ENCODE measurements around the gene CDK17.
A peak's percentile ranks its signal among the peaks of the same experiment; 100 is the strongest.
"Not testable (repeated sequence)": the region's sequence is repeated elsewhere in the genome, so short reads cannot be mapped to it uniquely, and the experiment has no call there.

The CDK17 gene

DNA sequence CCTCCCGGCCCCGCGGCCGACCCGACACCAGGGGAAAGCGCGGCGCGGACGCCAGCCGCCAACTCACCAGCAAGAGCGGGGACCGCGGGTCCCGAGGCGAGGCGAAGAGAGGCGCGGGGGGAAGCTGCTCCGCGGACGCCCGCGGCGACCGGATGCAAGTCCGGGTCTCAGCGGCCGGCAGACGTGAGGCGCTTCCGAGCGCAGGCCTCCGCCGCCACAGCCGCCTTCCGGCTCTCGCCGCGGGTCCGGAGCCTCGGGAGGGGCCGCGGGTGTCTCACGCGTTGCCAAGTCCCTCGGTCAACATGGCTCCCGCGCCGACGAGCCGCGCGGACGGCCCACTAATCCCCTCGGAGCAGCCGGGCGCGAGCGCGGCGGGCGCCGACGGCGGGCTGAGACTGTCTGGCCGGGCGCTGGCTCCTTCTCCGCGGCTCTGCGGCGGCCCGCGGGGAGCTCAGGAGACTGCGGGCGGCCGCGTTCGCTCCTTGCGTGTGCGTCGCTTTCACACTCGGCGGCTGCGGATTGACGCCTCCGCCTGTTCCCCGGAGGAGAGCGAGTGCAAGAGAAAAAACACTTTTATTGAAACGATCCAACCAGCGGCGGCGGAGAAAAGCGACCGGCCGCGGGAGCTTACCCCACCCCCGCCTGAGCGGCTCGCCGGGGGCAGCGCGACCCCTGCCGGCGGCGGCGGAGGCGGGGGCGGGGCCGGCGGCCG is at the start of gene CDK17:
TSS of gene CDK17 (minus strand) at position 521 of the 712 bp plus-strand sequence. CDS start 65,603 bp downstream, outside the sequence.
- peak; percentile 91 to 96 (median 92) for DNase-seq

DNA sequence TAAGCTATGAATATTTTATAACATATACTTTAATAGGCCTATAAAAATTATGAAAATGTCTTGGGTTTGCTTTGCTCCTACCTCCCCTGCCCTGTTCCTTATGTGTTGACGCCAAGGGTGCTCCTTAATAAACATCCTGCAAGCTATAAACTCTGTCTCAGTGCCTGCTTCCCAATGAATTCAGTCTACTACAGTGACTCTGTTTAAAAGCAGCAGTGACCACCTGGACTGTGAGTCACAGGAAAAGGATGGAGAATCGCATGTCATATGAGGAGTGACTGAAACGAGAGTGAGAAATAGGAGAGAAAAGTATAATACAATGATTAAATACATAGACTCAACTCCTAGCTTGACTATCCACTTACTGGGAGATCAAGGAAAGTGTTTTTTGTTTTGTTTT is 48.1 kb upstream of the CDK17 start:
- DNase-seq: no peak

GRCh38 chr12:96447256-96447655 is 47.0 kb upstream of the CDK17 start:
- DNase-seq: no peak

GRCh38 chr12:96445691-96446583 is 45.7 kb upstream of the CDK17 start:
- DNase-seq: peak; percentile 34 to 68 (median 63)

- no peak for DNase-seq
These were observed 44.2 kb upstream of the CDK17 start for GRCh38 chr12:96444399-96444798.

DNA sequence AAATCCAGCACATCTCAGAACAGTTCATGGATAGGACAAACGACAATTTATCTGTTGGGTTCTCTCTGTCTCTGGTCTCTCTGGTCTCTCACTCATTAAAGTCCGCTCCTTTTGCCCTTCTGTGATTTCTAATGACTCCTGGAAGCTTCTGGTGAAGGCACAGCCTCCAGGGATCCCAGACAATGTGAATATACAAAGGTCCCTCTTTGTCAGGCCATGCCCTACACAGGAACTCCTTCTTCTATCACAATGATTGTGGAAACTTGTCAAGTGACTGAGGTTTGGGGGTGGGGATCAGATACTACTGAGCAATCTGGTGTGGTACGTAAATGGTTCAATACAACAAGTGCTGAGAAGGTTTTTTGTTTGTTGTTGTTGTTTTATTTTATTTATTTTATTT is 42.7 kb upstream of the CDK17 start:
- DNase-seq: no peak

DNA sequence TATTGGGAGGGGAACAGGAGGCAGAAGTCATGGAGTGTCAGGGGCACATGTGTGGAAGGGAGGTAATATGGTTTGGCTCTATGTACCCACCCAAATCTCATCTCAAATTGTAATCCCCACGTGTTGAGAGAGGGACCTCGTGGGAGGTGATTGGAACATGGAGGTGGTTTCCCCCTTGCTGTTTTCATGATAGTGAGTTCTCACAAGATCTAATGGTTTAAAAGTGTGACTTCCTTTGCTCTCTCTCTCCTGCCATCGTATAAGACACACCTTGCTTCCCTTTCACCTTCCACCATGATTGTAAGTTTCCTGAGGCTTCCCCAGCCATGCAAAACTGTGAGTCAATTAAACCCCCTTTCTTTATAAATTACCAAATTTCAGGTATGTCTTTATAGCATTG is 41.6 kb upstream of the CDK17 start:
- DNase-seq: no peak

DNA sequence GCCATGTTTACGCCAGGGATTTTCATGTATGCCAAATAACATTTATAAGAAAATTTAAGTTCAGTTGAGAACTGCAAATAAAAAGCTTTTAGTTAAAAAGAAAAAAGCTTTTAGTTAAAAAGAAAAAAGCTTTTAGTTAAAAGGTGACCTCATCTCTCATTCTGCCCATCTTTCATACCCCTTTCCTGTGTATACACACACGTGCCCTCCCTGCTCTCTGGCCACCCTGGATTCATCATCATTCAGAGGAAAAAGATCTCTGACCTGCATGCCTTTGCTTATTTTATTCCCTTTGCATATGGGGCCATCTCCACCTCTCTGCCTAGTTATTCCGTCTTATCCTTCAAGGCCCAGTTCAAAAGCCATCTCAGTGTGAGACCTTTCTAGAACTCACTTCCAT is 38.1 kb upstream of the CDK17 start:
- no peak for DNase-seq

GRCh38 chr12:96437171-96437445 is 36.9 kb upstream of the CDK17 start:
- DNase-seq: no peak

DNA sequence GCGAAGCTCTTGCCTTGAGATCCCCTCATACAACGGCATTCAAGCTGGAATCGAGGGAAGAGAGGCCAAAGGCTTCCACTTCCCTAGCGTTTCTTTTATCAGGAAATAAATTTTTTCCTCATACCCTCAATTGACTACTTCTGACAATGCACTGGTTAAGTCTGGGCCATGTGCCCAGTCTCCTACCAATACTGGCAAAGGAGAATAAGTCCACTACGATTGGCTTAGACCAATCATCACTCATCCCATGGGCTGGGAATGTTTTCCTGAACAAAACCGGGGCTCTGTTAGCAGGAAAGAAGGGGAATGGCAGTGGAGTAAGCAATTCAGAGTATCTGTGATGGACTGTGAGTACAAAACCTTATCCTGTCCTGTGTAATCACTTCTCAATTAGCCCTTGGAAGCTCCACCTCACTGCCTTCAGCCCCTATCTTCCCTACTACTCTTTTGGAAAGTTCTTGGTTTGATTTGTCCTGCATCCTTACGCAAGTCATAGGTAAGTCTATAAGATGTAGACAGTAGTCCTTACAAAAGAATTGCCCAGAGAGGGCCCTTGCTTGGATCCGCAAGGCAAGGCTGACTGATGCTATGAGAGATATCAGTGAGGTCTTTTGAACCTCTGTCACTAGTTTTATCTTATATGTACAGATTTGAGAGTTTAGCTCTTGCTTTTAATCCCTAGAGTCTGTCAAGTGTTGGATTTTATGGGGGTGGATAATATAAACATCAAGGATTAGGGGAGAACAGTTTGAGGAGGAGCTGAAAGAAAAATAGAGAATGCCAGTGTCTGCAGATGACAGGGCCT is 36.3 kb upstream of the CDK17 start:
- DNase-seq: no peak

DNA sequence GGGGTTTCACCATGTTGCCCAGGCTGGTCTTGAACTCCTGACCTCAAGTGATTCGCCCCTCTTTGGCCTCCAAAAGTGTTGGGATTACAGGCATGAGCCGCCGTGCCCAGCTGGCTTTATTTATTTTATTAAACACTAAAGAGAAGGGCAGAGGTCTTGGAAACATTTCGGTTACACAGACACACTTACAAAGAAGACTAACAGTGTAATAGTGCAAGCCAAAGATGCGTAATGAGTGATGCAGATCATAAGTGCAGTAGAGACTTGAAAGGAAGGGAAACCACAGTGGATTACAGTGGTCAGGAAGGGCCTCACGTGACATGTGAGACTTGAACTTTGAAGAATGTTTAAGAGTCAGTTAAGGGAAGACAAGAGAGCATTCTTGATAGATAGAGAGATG is 33.9 kb upstream of the CDK17 start:
- peak; percentile 53 to 70 (median 70) for DNase-seq

DNA sequence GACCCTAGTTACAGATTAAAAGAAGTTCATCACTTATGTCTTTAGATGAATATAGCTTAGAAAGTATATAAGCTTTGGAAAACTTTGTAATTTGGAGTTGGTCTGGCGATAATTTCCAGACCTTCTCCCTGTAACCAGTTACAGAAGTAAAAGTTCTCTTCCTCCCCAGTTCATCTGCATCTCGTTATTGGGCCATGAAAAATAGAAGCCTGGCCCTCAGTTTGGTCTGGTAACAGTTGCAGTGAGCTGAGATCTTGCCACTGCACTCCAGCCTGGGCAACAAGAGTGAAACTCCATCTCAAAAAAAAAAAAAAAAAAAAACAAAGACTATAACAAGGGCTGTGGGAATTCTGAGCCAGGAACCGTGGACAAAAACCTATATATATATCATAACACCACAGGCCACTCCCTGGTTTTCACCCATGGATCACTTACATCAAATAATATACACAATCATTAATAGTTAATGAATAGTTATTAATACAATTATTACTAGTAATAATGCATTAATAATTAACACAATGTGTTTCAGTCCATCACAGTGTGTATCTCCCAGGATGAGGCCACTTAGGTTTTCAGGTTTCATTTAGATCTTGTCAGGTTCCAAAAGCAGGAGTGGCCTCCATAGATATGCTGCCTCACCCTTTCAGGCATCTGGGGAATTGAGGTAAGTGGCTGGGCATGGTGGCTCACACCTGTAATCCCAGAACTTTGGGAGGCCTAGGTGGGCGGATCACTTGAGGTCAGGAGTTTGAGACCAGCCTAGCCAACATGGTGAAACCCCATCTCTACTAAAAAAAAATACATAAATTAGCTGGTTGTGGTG is 32.5 kb upstream of the CDK17 start:
- not testable (repeated sequence) for DNase-seq

DNA sequence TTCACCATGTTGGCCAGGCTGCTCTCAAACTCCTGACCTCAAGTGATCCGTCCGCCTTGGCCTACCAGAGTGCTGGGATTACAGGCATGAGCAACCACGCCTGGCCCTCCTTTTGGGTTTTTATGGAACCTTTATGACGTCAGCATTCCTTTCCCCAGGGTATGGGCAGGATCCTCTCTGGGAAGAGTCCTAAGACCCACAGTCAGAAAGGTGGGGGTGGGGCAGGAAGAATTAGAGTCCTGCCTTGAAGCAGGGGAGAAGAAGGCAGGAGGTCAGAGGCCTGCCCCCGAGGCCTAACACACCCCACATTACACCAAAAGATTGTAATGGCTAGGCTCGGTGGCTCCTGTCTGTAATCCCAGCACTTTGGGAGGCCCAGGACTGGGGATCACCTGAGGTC is 30.8 kb upstream of the CDK17 start:
- DNase-seq: no peak

DNA sequence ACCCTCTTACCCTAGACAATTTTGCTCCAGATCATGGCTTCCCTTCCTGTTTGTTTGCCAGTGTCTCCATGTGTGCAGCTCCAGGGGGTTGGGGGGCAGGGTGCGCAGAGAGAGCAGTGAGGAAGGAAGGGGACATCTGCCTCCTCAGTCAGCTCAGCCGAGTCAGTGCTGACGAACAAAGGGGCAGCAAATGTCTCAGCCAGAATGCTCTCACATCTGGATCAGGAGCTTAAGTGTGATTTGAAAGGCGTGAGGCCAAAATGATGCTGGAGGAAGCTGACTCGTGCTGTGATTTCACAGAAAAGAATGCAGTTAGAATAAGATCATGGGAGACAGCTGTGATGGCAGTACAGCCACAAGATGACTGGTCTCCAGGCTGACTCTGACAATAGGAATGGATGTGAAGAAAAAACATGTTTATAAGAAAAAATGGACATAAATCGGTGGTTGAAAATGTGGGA is 27.1 kb upstream of the CDK17 start:
- peak; percentile 33 to 66 (median 39) for DNase-seq

DNA sequence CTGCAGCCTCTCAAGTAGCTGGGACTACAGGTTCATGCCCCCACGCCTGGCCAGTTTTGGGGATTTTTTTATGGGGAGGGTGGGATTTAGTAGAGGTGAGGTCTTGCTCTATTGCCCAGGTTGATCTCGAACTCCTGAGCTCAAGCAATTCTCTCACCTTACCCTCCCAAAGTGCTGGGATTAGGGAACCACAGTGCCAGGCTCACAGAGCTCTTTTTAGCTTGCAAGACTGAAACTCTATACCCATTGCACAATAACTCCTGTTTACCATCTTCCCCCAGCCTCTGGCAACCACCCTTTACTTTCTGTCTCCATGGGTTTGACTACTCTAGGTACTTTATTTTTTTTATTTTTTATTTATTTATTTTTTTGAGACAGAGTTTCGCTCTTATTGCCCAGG is 25.7 kb upstream of the CDK17 start:
- DNase-seq: no peak

- DNase-seq: peak in 1 of 3 donors; percentile 33
These were observed 25.1 kb upstream of the CDK17 start for GRCh38 chr12:96425321-96425720.

DNA sequence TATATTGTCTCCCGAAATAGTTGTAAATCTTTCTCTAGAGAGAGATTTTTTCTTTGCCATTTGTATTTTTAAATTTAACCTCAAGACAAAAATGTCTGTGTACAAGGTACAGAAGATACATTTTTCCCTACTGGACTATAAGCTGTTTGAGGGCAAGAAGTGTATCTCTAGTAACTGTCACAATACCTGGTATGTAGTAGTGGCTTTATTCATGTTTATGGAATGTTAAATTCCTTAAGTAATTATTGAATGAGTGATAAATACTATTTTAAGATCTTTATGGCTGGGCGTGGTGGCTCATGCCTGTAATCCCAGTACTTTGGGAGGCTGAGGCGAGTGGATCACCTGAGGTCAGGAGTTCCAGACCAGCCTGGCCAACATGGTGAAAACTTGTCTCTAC is 24.4 kb upstream of the CDK17 start:
- no peak for DNase-seq

DNA sequence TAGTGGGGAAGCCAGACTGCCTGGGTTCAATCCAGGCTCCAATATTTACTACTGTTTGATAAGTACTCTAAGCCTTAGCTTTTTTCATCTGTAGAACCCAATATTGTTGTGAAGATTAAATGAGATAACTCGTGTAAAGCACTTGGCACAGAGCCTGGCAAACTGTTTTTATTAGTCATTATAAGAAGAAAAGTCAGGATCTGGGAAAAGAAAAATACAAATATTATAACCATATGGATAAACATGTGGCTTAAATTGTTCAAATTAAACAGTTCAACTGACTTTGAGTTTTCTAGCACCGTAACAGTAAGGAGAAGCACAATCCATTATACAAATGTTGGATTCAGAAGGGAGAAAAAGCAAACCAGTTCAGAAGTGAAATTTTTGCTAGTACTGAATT is 22.0 kb upstream of the CDK17 start:
- no peak for DNase-seq

DNA sequence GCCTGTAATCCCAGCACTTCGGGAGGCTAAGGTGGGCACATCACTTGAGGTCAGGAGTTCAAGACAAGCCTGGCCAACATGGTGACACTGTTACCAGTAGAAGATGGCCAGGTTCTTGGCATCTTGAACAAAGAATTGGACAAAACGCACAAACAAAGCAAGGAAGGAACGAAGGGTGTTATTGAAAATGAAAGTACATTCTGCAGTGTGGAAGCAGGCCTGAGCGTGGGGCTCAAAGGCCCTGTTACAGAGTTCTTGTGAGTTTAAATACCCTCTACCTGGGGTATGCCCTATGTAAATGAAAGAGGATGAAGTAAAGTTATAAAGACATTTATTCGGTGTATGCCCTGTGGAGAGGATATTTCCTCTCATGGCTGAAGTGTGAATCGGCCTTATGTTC is 20.8 kb upstream of the CDK17 start:
- no peak for DNase-seq

DNA sequence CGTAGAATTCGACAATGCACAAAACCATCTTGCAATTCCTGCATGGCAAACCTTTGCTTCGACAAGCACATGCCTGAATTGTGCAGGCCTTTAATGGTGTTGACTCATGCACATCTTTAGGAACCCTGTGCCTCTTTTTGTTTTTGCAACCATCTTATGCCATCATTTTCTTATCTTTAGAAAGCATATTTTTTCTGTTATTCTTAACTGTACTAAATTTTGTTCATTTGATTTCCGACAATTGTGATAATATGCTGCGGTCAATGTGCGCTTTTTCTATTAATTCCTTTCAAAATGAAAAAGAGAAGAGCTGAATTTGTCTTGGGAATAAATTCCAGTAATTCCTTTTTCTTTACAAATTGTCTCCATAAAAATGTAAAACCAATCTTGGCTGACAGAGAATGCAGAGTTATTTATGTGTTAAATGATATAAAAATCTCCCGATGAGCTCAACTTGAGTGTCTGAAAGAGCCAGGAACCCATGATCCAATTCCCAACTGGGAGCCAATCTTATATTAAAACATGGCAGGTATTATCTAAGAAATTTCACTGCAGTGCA is 20.1 kb upstream of the CDK17 start:
- no peak for DNase-seq

DNA sequence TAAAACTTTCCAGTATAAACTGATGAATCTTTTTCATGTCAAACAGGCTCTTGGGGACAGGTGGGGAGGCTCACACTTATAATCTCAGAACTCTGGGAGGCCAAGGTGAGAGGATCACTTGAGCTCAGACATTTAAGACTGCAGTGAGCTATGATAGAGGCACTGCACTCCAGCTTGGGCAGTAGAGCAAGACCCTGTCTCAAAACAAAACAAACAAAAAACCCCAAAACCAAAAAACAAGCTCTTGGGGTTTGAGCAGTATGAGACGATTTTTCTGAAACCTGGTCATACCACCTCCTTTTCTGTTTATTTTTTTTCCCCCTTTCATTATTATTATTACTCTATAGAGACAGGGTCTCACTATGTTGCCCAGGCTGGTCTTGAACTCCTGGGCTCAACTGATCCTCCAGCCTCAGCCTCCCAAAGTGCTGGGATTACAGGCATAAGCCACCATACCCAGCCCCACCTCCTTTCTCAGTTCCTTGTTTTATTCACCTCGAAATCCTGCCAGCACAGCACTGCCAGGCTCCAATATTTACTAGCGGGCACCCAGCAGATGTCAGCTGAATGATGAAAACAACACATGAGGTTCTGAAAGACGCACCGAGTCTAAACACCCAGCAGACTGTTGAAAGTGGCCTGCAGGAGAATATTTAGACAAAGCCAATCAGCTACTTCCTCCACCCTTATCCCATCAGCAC is 19.5 kb upstream of the CDK17 start:
- no peak for DNase-seq

GRCh38 chr12:96417688-96418087 is 17.4 kb upstream of the CDK17 start:
- not testable (repeated sequence) for DNase-seq

Measured in suppressor macrophage treated with lipopolysaccharide for 1 hour (primary cell).